ENCODE results near the gene MCTP1.

DNA sequence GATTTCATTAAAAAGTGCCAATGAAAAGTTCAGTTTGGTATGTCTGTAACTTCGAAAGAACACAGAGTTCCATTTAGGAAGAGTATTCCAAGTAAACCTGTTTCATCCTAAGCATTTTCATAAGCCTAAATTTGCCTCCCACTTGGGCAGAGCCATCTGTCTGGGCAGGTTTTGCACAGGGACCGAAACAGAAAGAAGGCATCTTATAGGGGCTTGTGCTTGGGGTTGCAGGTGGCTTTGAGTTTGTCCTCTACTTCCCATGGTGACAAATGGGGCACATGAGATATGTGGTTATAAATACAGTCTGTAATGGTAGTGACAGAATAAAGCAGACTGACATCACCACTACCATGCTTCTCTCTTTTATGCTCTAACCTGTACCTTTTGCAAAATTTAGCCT is 63.7 kb downstream of the MCTP1 start:
- no peak for TF ChIP-seq CTCF (conservative IDR thresholded peaks at IDR 0.05; ENCODE audit: low read depth, low read length)
- TF ChIP-seq EZH2phosphoT487 (IDR thresholded peaks at IDR 0.05; ENCODE audit: borderline replicate concordance, low read length): no peak
